DMS53 treated with DMSO at 0.1 percent for 48 hours (cell line): Measurements from ENCODE around the gene GPBP1L1.
"Not testable (repeated sequence)": the region's sequence is repeated elsewhere in the genome, so short reads cannot be mapped to it uniquely, and the experiment has no call there.

Experiments used
- DNase-seq: peaks from one replicate; lab custom pipeline; 2025; ENCODE audit not compliant: unreplicated experiment; lab: John Stamatoyannopoulos, UW

Gene GPBP1L1

GRCh38 chr1:45686288-45687013 is at the start of gene GPBP1L1:
Gene GPBP1L1, minus strand, starts transcription at chr1:45686533. Its CDS starts 27,446 bp downstream, at chr1:45659087.
- DNase-seq = peak; percentile 92

GRCh38 chr1:45730780-45731319 is 44.5 kb upstream of the GPBP1L1 start:
- DNase-seq = no peak

- DNase-seq = peak; percentile 68
Measured at GRCh38 chr1:45730075-45730779, 43.9 kb upstream of the GPBP1L1 start.

- DNase-seq = not testable (repeated sequence)
Measured at GRCh38 chr1:45726007-45726406, 39.7 kb upstream of the GPBP1L1 start.

- no peak for DNase-seq
Measured at GRCh38 chr1:45723248-45723930, 37.1 kb upstream of the GPBP1L1 start.

GRCh38 chr1:45722809-45723208 is 36.5 kb upstream of the GPBP1L1 start:
- no peak for DNase-seq

- DNase-seq = no peak
Measured at GRCh38 chr1:45721207-45721606, 34.9 kb upstream of the GPBP1L1 start.

GRCh38 chr1:45718289-45718688 is 32.0 kb upstream of the GPBP1L1 start:
- DNase-seq = no peak

- DNase-seq = not testable (repeated sequence)
Measured at GRCh38 chr1:45717386-45717785, 31.1 kb upstream of the GPBP1L1 start.

GRCh38 chr1:45716700-45717099 is 30.4 kb upstream of the GPBP1L1 start:
- no peak for DNase-seq

- no peak for DNase-seq
Measured at GRCh38 chr1:45713711-45714110, 27.4 kb upstream of the GPBP1L1 start.

- DNase-seq = no peak
Measured at GRCh38 chr1:45704637-45705036, 18.3 kb upstream of the GPBP1L1 start.

GRCh38 chr1:45694823-45695222 is 8.5 kb upstream of the GPBP1L1 start:
- no peak for DNase-seq

GRCh38 chr1:45693811-45694210 is 7.5 kb upstream of the GPBP1L1 start:
- DNase-seq = not testable (repeated sequence)

- peak; percentile 86 for DNase-seq
Measured at GRCh38 chr1:45687754-45688740, 1.7 kb upstream of the GPBP1L1 start, which contains the start of gene TMEM69. Gene TMEM69, plus strand, starts transcription at chr1:45688181. Its CDS starts 2,888 bp downstream, at chr1:45691069.

- peak; percentile 99 for DNase-seq
Measured at GRCh38 chr1:45687014-45687753, 851 bp upstream of the GPBP1L1 start.

GRCh38 chr1:45686015-45686287 is 382 bp downstream of the GPBP1L1 start:
- DNase-seq = peak; percentile 56

GRCh38 chr1:45685308-45686014 is 872 bp downstream of the GPBP1L1 start:
- no peak for DNase-seq

- no peak for DNase-seq
Measured at GRCh38 chr1:45684402-45684801, 1.9 kb downstream of the GPBP1L1 start.
